ENCODE results near the gene FAM120AOS. TPM values are rescaled to one million over a fixed set of nuclear protein-coding genes. Genes with fewer than 3 reads are reported as not detected.
A peak's percentile ranks its signal among the peaks of the same experiment; 100 is the strongest.

Gene FAM120AOS
- total RNA-seq, 2 experiments from 2014 or later, result 39.8 to 41.6 TPM

GRCh38 chr9:93477397-93477796 lies 24.0 kb upstream of the FAM120AOS start:
- H3K9me3 Mint-ChIP-seq, result no peaks in the 10 kb centered on the region
- H3K4me1 Mint-ChIP-seq, result peaks cover 14% of the 10 kb centered on the region
- ATAC-seq (ENCODE audit: low read depth), result no peak
- POLR2A ChIA-PET, result no interaction called here
- H3K36me3 Mint-ChIP-seq, result peaks cover 35% of the 10 kb centered on the region
- H3K27me3 Mint-ChIP-seq, result no peaks in the 10 kb centered on the region
- DNase-seq, result no peak
- H3K27ac Mint-ChIP-seq, result no peak overlapping the region
- no peak overlapping the region for H3K4me3 Mint-ChIP-seq

GRCh38 chr9:93476924-93477323 lies 23.5 kb upstream of the FAM120AOS start:
- Mint-ChIP-seq H3K9me3 (no peaks in the 10 kb centered on the region), H3K36me3 (peaks cover 38% of the 10 kb centered on the region), H3K27ac (peak overlapping the region; percentile 31), H3K27me3 (no peaks in the 10 kb centered on the region), H3K4me3 (no peak overlapping the region), H3K4me1 (peaks cover 17% of the 10 kb centered on the region)
- ATAC-seq (ENCODE audit: low read depth) (no peak), DNase-seq (no peak)
- POLR2A ChIA-PET, result no interaction called here

GRCh38 chr9:93475856-93476255 lies 22.5 kb upstream of the FAM120AOS start:
- ATAC-seq (ENCODE audit: low read depth), result no peak
- Mint-ChIP-seq H3K4me1 (peaks cover 18% of the 10 kb centered on the region), H3K36me3 (peaks cover 33% of the 10 kb centered on the region)

GRCh38 chr9:93475108-93475507 lies 21.7 kb upstream of the FAM120AOS start:
- ATAC-seq (ENCODE audit: low read depth) (no peak), DNase-seq (no peak)
- Mint-ChIP-seq H3K36me3 (peaks cover 33% of the 10 kb centered on the region), H3K4me1 (peaks cover 19% of the 10 kb centered on the region), H3K9me3 (no peaks in the 10 kb centered on the region), H3K4me3 (no peak overlapping the region), H3K27ac (no peak overlapping the region), H3K27me3 (no peaks in the 10 kb centered on the region)
- POLR2A ChIA-PET, result no interaction called here

More at GRCh38 chr9:93475856-93476255, 22.5 kb upstream of the FAM120AOS start:
- H3K4me3 Mint-ChIP-seq, result no peak overlapping the region
- POLR2A ChIA-PET, result no interaction called here
- no peak for DNase-seq
- H3K9me3 Mint-ChIP-seq, result no peaks in the 10 kb centered on the region
- H3K27ac Mint-ChIP-seq, result no peak overlapping the region
- H3K27me3 Mint-ChIP-seq, result no peaks in the 10 kb centered on the region

- ATAC-seq (ENCODE audit: low read depth) (no peak), DNase-seq (no peak)
- no peaks in the 10 kb centered on the region for H3K27me3 Mint-ChIP-seq
- POLR2A ChIA-PET, result no interaction called here
- H3K9me3 Mint-ChIP-seq, result no peaks in the 10 kb centered on the region
- peaks cover 25% of the 10 kb centered on the region for H3K4me1 Mint-ChIP-seq
- H3K4me3 Mint-ChIP-seq, result no peak overlapping the region
- peaks cover 29% of the 10 kb centered on the region for H3K36me3 Mint-ChIP-seq
- no peak overlapping the region for H3K27ac Mint-ChIP-seq
Measured at GRCh38 chr9:93473411-93473810, 20.0 kb upstream of the FAM120AOS start.

- no peak for ATAC-seq (ENCODE audit: low read depth)
- no peaks in the 10 kb centered on the region for H3K27me3 Mint-ChIP-seq
- POLR2A ChIA-PET, result no interaction called here
- H3K36me3 Mint-ChIP-seq, result peaks cover 21% of the 10 kb centered on the region
- peaks cover 42% of the 10 kb centered on the region for H3K4me1 Mint-ChIP-seq
- H3K4me3 Mint-ChIP-seq, result no peak overlapping the region
- no peak for DNase-seq
- H3K9me3 Mint-ChIP-seq, result no peaks in the 10 kb centered on the region
- H3K27ac Mint-ChIP-seq, result no peak overlapping the region
Measured at GRCh38 chr9:93471124-93471523, 17.7 kb upstream of the FAM120AOS start.

- Mint-ChIP-seq H3K27me3 (no peaks in the 10 kb centered on the region), H3K36me3 (peaks cover 18% of the 10 kb centered on the region), H3K4me1 (peaks cover 47% of the 10 kb centered on the region), H3K9me3 (no peaks in the 10 kb centered on the region), H3K4me3 (no peak overlapping the region), H3K27ac (no peak overlapping the region)
- POLR2A ChIA-PET, result no interaction called here
- DNase-seq (no peak), ATAC-seq (ENCODE audit: low read depth) (no peak)
Measured at GRCh38 chr9:93470391-93470790, 17.0 kb upstream of the FAM120AOS start.

GRCh38 chr9:93468763-93469456 lies 15.5 kb upstream of the FAM120AOS start:
- peak overlapping the region; percentile 69 for H3K27ac Mint-ChIP-seq
- H3K4me1 Mint-ChIP-seq, result peaks cover 57% of the 10 kb centered on the region
- peak overlapping the region; percentile 22 for H3K4me3 Mint-ChIP-seq
- H3K27me3 Mint-ChIP-seq, result no peaks in the 10 kb centered on the region
- DNase-seq (no peak), ATAC-seq (ENCODE audit: low read depth) (peak; percentile 16)
- peaks cover 12% of the 10 kb centered on the region for H3K36me3 Mint-ChIP-seq
- POLR2A ChIA-PET, result no interaction called here
- H3K9me3 Mint-ChIP-seq, result no peaks in the 10 kb centered on the region

GRCh38 chr9:93467462-93467861 lies 14.1 kb upstream of the FAM120AOS start:
- Mint-ChIP-seq H3K4me1 (peaks cover 71% of the 10 kb centered on the region), H3K4me3 (peak overlapping the region; percentile 18), H3K27me3 (no peaks in the 10 kb centered on the region), H3K27ac (peak overlapping the region; percentile 6), H3K36me3 (peaks cover 15% of the 10 kb centered on the region), H3K9me3 (no peaks in the 10 kb centered on the region)
- no peak for ATAC-seq (ENCODE audit: low read depth)
- DNase-seq, result no peak
- POLR2A ChIA-PET, result no interaction called here

GRCh38 chr9:93467062-93467416 lies 13.7 kb upstream of the FAM120AOS start:
- DNase-seq (no peak), ATAC-seq (ENCODE audit: low read depth) (no peak)
- H3K27me3 Mint-ChIP-seq, result no peaks in the 10 kb centered on the region
- H3K9me3 Mint-ChIP-seq, result no peaks in the 10 kb centered on the region
- H3K4me1 Mint-ChIP-seq, result peaks cover 71% of the 10 kb centered on the region
- peak overlapping the region; percentile 18 for H3K4me3 Mint-ChIP-seq
- H3K36me3 Mint-ChIP-seq, result peaks cover 12% of the 10 kb centered on the region
- H3K27ac Mint-ChIP-seq, result peak overlapping the region; percentile 6
- POLR2A ChIA-PET, result no interaction called here

GRCh38 chr9:93466416-93467061 lies 13.2 kb upstream of the FAM120AOS start:
- no peak for ATAC-seq (ENCODE audit: low read depth)
- POLR2A ChIA-PET, result interaction anchor here (2.5 kb wide), 1 partner anchor 10 kb away, joined by 6 read pairs; no protein-coding TSS in a partner anchor
- no peak overlapping the region for H3K4me3 Mint-ChIP-seq

GRCh38 chr9:93465855-93466254 lies 12.5 kb upstream of the FAM120AOS start:
- Mint-ChIP-seq H3K27ac (peak overlapping the region; percentile 32), H3K4me1 (peaks cover 75% of the 10 kb centered on the region), H3K27me3 (no peaks in the 10 kb centered on the region), H3K4me3 (peak overlapping the region; percentile 3), H3K36me3 (peaks cover 12% of the 10 kb centered on the region), H3K9me3 (no peaks in the 10 kb centered on the region)
- DNase-seq (no peak), ATAC-seq (ENCODE audit: low read depth) (no peak)
- POLR2A ChIA-PET, result interaction anchor here (2.5 to 3.8 kb wide), 2 partner anchors 9 to 13 kb away, joined by 6 to 45 read pairs; partner anchors contain the start of gene FAM120AOS

More at GRCh38 chr9:93466416-93467061, 13.2 kb upstream of the FAM120AOS start:
- no peaks in the 10 kb centered on the region for H3K27me3 Mint-ChIP-seq
- peaks cover 73% of the 10 kb centered on the region for H3K4me1 Mint-ChIP-seq
- H3K9me3 Mint-ChIP-seq, result no peaks in the 10 kb centered on the region
- no peak for DNase-seq
- peak overlapping the region; percentile 19 for H3K27ac Mint-ChIP-seq
- H3K36me3 Mint-ChIP-seq, result peaks cover 12% of the 10 kb centered on the region

GRCh38 chr9:93464876-93465275 lies 11.5 kb upstream of the FAM120AOS start:
- H3K9me3 Mint-ChIP-seq, result no peaks in the 10 kb centered on the region
- peaks cover 10% of the 10 kb centered on the region for H3K36me3 Mint-ChIP-seq
- H3K27ac Mint-ChIP-seq, result peak overlapping the region; percentile 92
- H3K4me1 Mint-ChIP-seq, result peaks cover 74% of the 10 kb centered on the region
- H3K4me3 Mint-ChIP-seq, result peak overlapping the region; percentile 78
- no peaks in the 10 kb centered on the region for H3K27me3 Mint-ChIP-seq
- ATAC-seq (ENCODE audit: low read depth) (no peak), DNase-seq (no peak)
- POLR2A ChIA-PET, result interaction anchor here (2.5 to 3.8 kb wide), 2 partner anchors 8 to 12 kb away, joined by 6 to 45 read pairs; partner anchors contain the start of gene FAM120AOS

GRCh38 chr9:93464395-93464794 lies 11.0 kb upstream of the FAM120AOS start:
- Mint-ChIP-seq H3K9me3 (no peaks in the 10 kb centered on the region), H3K36me3 (peaks cover 11% of the 10 kb centered on the region), H3K27me3 (no peaks in the 10 kb centered on the region), H3K27ac (peak overlapping the region; percentile 92), H3K4me1 (peaks cover 79% of the 10 kb centered on the region), H3K4me3 (peak overlapping the region; percentile 78)
- ATAC-seq (ENCODE audit: low read depth), result no peak
- no peak for DNase-seq
- POLR2A ChIA-PET, result interaction anchor here (2.5 to 3.8 kb wide), 2 partner anchors 8 to 11 kb away, joined by 6 to 45 read pairs; partner anchors contain the start of gene FAM120AOS

Measured in activated naive CD8-positive, alpha-beta T cell treated with anti-CD3 and anti-CD28 coated beads, Interleukin-2, amount 10 ng/mL, durations not matched to agents 7 days and 5 days (primary cell).